Measurements from ENCODE around the gene RPUSD1.
"Not testable (repeated sequence)": the region's sequence is repeated elsewhere in the genome, so short reads cannot be mapped to it uniquely, and the experiment has no call there.

RPUSD1 gene

GRCh38 chr16:745739-746138 lies 42.4 kb downstream of the RPUSD1 start:
- H3K9me3 ChIP-seq (ENCODE audit: low read length) = no peaks in the 10 kb centered on the region
- no peaks in the 10 kb centered on the region for H3K79me2 ChIP-seq (ENCODE audit: insufficient read depth, low read length)
- H3K4me2 ChIP-seq (ENCODE audit: low read length) = no peak overlapping the region
- H3K36me3 ChIP-seq (ENCODE audit: insufficient read depth, low read length) = no peaks in the 10 kb centered on the region
- no peaks in the 10 kb centered on the region for H4K20me1 ChIP-seq (ENCODE audit: insufficient read depth, low read length)
- H3K27ac ChIP-seq (ENCODE audit: low read depth, low read length, poor library complexity, severe bottlenecking) = no peak overlapping the region
- H2AFZ ChIP-seq (ENCODE audit: low read length) = no peak overlapping the region
- H3K4me1 ChIP-seq (ENCODE audit: insufficient read depth, low read length, severe bottlenecking) = peaks cover 5% of the 10 kb centered on the region
- no peaks in the 10 kb centered on the region for H3K9me2 ChIP-seq (ENCODE audit: low read depth, low read length)
- H3F3A ChIP-seq (ENCODE audit: insufficient read depth, low read length) = no peaks in the 10 kb centered on the region
- H3K4me3 ChIP-seq (ENCODE audit: low read depth, low read length, poor library complexity, severe bottlenecking) = no peak overlapping the region
- TF ChIP-seq CTCF (IDR thresholded peaks at IDR 0.05; ENCODE audit: low read length) = peak; percentile 67
- TF ChIP-seq EZH2 (IDR thresholded peaks at IDR 0.05; ENCODE audit: borderline replicate concordance, low read length) = no peak
- no peak overlapping the region for H3K9ac ChIP-seq (ENCODE audit: low read length)
- H3K27me3 ChIP-seq (ENCODE audit: insufficient read depth, low read length) = peaks cover 4% of the 10 kb centered on the region; the same call in 1 of the 2 replicates

GRCh38 chr16:743794-744500 lies 44.2 kb downstream of the RPUSD1 start:
- H3K27ac ChIP-seq (ENCODE audit: low read depth, low read length, poor library complexity, severe bottlenecking) = no peak overlapping the region
- H3K4me1 ChIP-seq (ENCODE audit: insufficient read depth, low read length, severe bottlenecking) = peaks cover 17% of the 10 kb centered on the region
- H3K27me3 ChIP-seq (ENCODE audit: insufficient read depth, low read length) = no peaks in the 10 kb centered on the region
- H3F3A ChIP-seq (ENCODE audit: insufficient read depth, low read length) = no peaks in the 10 kb centered on the region
- H3K4me3 ChIP-seq (ENCODE audit: low read depth, low read length, poor library complexity, severe bottlenecking) = no peak overlapping the region
- no peak for TF ChIP-seq EZH2 (IDR thresholded peaks at IDR 0.05; ENCODE audit: borderline replicate concordance, low read length)
- TF ChIP-seq CTCF (IDR thresholded peaks at IDR 0.05; ENCODE audit: low read length) = peak; percentile 17; the same call in 1 of the 2 replicates
- no peaks in the 10 kb centered on the region for H3K9me3 ChIP-seq (ENCODE audit: low read length)
- H3K9me2 ChIP-seq (ENCODE audit: low read depth, low read length) = no peaks in the 10 kb centered on the region
- H4K20me1 ChIP-seq (ENCODE audit: insufficient read depth, low read length) = no peaks in the 10 kb centered on the region
- H3K79me2 ChIP-seq (ENCODE audit: insufficient read depth, low read length) = no peaks in the 10 kb centered on the region
- no peak overlapping the region for H3K4me2 ChIP-seq (ENCODE audit: low read length)
- no peak overlapping the region for H3K9ac ChIP-seq (ENCODE audit: low read length)
- H2AFZ ChIP-seq (ENCODE audit: low read length) = no peak overlapping the region
- H3K36me3 ChIP-seq (ENCODE audit: insufficient read depth, low read length) = no peaks in the 10 kb centered on the region

GRCh38 chr16:742894-743293 lies 45.3 kb downstream of the RPUSD1 start:
- not testable (repeated sequence) for H3K79me2 ChIP-seq (ENCODE audit: insufficient read depth, low read length); H3K9ac ChIP-seq (ENCODE audit: low read length); H4K20me1 ChIP-seq (ENCODE audit: insufficient read depth, low read length); H3K9me3 ChIP-seq (ENCODE audit: low read length); H3K4me3 ChIP-seq (ENCODE audit: low read depth, low read length, poor library complexity, severe bottlenecking); H3K27me3 ChIP-seq (ENCODE audit: insufficient read depth, low read length); H3F3A ChIP-seq (ENCODE audit: insufficient read depth, low read length); H3K27ac ChIP-seq (ENCODE audit: low read depth, low read length, poor library complexity, severe bottlenecking); H3K4me2 ChIP-seq (ENCODE audit: low read length); H3K9me2 ChIP-seq (ENCODE audit: low read depth, low read length); H3K36me3 ChIP-seq (ENCODE audit: insufficient read depth, low read length); H2AFZ ChIP-seq (ENCODE audit: low read length)
- H3K4me1 ChIP-seq (ENCODE audit: insufficient read depth, low read length, severe bottlenecking) = peaks cover 27% of the 10 kb centered on the region

All from OCI-LY1 (cell line).